SK-N-SH (cell line): ENCODE measurements around the gene PSMG4. TPM values are rescaled to one million over a fixed set of nuclear protein-coding genes. Genes with fewer than 3 reads are reported as not detected.
A peak's percentile ranks its signal among the peaks of the same experiment; 100 is the strongest.

Experiments used
- CTCF ChIA-PET: fragments of 300-600, 350-600 bp; formaldehyde crosslinking; extraction: SDS; loops from one replicate; lab custom pipeline; 2021; lab: Yijun Ruan, JAX
- POLR2A ChIA-PET: fragments of 350-600 bp; sonication (Branson Sonifier 250); formaldehyde crosslinking; extraction: SDS; loops from one replicate; lab custom pipeline; 2020; ENCODE audit warnings: antibody characterized with exemption, inconsistent platforms; lab: Yijun Ruan, JAX
- DNase-seq: peaks from one replicate; pipeline ENCODE4 v3.0.0; 2012
- H2AFZ ChIP-seq: fragments of 200-600 bp; sonication (generic); 2 replicates; pipeline ENCODE4 v1.8.1; 2016; ENCODE audit warnings: antibody characterized with exemption, mild to moderate bottlenecking, low read depth
- H3F3A ChIP-seq: fragments of 200-600 bp; sonication (generic); replicated peaks from 2 replicates; pipeline ENCODE3; 2016; ENCODE audit warnings: antibody characterized with exemption, mild to moderate bottlenecking; ENCODE audit not compliant: insufficient read depth
- H3K27ac ChIP-seq, 2 experiments: fragments of 200-500 bp in 1 of 2; fragments of 200-600 bp in 1 of 2; sonication (Bioruptor generic) in 1 of 2; sonication (generic), shearing (Covaris generic) in 1 of 2; 2 replicates each; pipeline versions ENCODE4 v1.5.1 to v1.6.1; 2014 to 2016; ENCODE audit warnings: low read depth in 2 of 2, inconsistent platforms in 1 of 2, low read length in 1 of 2, mild to moderate bottlenecking in 1 of 2, mixed read lengths in 1 of 2
- H3K27me3 ChIP-seq: fragments of 200-600 bp; sonication (generic), shearing (Covaris generic); 2 replicates; pipeline ENCODE4 v1.6.1; 2016; ENCODE audit warnings: mixed run types; ENCODE audit not compliant: insufficient read depth
- H3K36me3 ChIP-seq, 2 experiments: fragments of 200-500 bp in 1 of 2; fragments of 200-600 bp in 1 of 2; sonication (Bioruptor generic) in 1 of 2; sonication (generic) in 1 of 2; replicated peaks in 1 of 2; 2 replicates each; pipeline versions ENCODE3 to v1.5.1; 2014 to 2016; ENCODE audit warnings: low read length in 1 of 2, mild to moderate bottlenecking in 1 of 2; ENCODE audit not compliant: insufficient read depth in 2 of 2, control insufficient read depth in 1 of 2
- H3K4me1 ChIP-seq, 2 experiments: fragments of 200-500 bp in 1 of 2; fragments of 200-600 bp in 1 of 2; sonication (Bioruptor generic) in 1 of 2; sonication (generic), shearing (Covaris generic) in 1 of 2; 2 replicates each; pipeline versions ENCODE4 v1.5.1 to v1.6.1; 2014 to 2016; ENCODE audit warnings: low read depth in 1 of 2, low read length in 1 of 2, mixed run types in 1 of 2; ENCODE audit not compliant: insufficient read depth in 2 of 2, control insufficient read depth in 1 of 2
- H3K4me2 ChIP-seq: fragments of 200-600 bp; sonication (generic), shearing (Covaris generic); 2 replicates; pipeline ENCODE4 v1.6.1; 2017; ENCODE audit warnings: mixed run types
- H3K4me3 ChIP-seq, 2 experiments: fragments of 200-500 bp in 1 of 2; fragments of 200-600 bp in 1 of 2; sonication (Bioruptor generic) in 1 of 2; sonication (generic), shearing (Covaris generic) in 1 of 2; 2 replicates each; pipeline versions ENCODE4 v1.5.1 to v1.8.1; 2014 to 2016; ENCODE audit warnings: low read depth in 2 of 2, inconsistent platforms in 1 of 2, low read length in 1 of 2, mild to moderate bottlenecking in 1 of 2, mixed read lengths in 1 of 2, moderate library complexity in 1 of 2
- H3K79me2 ChIP-seq: fragments of 200-600 bp; sonication (generic); 2 replicates; pipeline ENCODE4 v1.8.1; 2017; ENCODE audit warnings: mild to moderate bottlenecking; ENCODE audit not compliant: insufficient read depth
- H3K9ac ChIP-seq: fragments of 200-600 bp; sonication (generic); 2 replicates; pipeline ENCODE4 v1.6.1; 2017; ENCODE audit warnings: mixed run types
- H3K9me2 ChIP-seq: fragments of 200-600 bp; sonication (generic); 2 replicates; pipeline ENCODE4 v1.6.1; 2017; ENCODE audit warnings: mixed run types
- H3K9me3 ChIP-seq: fragments of 200-600 bp; sonication (generic); 2 replicates; pipeline ENCODE4 v1.6.1; 2017; ENCODE audit warnings: mixed run types, mild to moderate bottlenecking, moderate library complexity
- H4K20me1 ChIP-seq: fragments of 200-600 bp; sonication (generic); 2 replicates; pipeline ENCODE4 v1.6.1; 2017; ENCODE audit warnings: mild to moderate bottlenecking, mixed run types; ENCODE audit not compliant: insufficient read depth
- ELF1 ChIP-seq: IDR thresholded peaks from 2 replicates; pipeline ENCODE4 v1.4.0; 2012
- EP300 ChIP-seq, 2 experiments: IDR thresholded peaks; 2 replicates each; pipeline versions ENCODE4 v1.4.0 to v1.6.1; 2012; ENCODE audit warnings: borderline replicate concordance in 1 of 2, low read depth in 1 of 2, low read length in 1 of 2
- FOSL2 ChIP-seq: IDR thresholded peaks from 2 replicates; pipeline ENCODE4 v1.4.0; 2012; ENCODE audit warnings: low read depth, mild to moderate bottlenecking, moderate library complexity, borderline replicate concordance
- FOXJ3 ChIP-seq: sonication (generic); formaldehyde crosslinking; IDR thresholded peaks from 2 replicates; pipeline ENCODE4 v1.5.1; 2020; ENCODE audit warnings: mild to moderate bottlenecking, missing genetic modification reagents
- FOXM1 ChIP-seq: IDR thresholded peaks from 2 replicates; pipeline ENCODE4 v1.4.0; 2012; ENCODE audit warnings: low read depth, mild to moderate bottlenecking
- GATA2 ChIP-seq: sonication (generic); formaldehyde crosslinking; IDR thresholded peaks from 2 replicates; pipeline ENCODE4 v1.5.0; 2020; ENCODE audit warnings: mild to moderate bottlenecking, missing genetic modification reagents
- JUND ChIP-seq: IDR thresholded peaks from 2 replicates; pipeline ENCODE4 v1.4.0; 2012
- MAX ChIP-seq: IDR thresholded peaks from 2 replicates; pipeline ENCODE4 v1.4.0; 2012; ENCODE audit warnings: low read depth
- NFIC ChIP-seq: IDR thresholded peaks from 2 replicates; pipeline ENCODE4 v1.4.0; 2012; ENCODE audit warnings: borderline replicate concordance
- NRF1 ChIP-seq: IDR thresholded peaks from 2 replicates; pipeline ENCODE4 v1.6.1; 2012; ENCODE audit warnings: low read depth, mild to moderate bottlenecking, low read length
- RCOR1 ChIP-seq: fragments of 150-350 bp; IDR thresholded peaks from 2 replicates; pipeline ENCODE4 v1.6.1; 2017; ENCODE audit warnings: antibody characterized with exemption, low read length
- RFX5 ChIP-seq: IDR thresholded peaks from 2 replicates; pipeline ENCODE4 v1.6.1; 2012; ENCODE audit warnings: mild to moderate bottlenecking, improper control_type of control experiment, low read length
- SMC3 ChIP-seq: IDR thresholded peaks from 2 replicates; pipeline ENCODE4 v1.6.1; 2012; ENCODE audit warnings: low read depth, low read length, improper control_type of control experiment
- TAF1 ChIP-seq: IDR thresholded peaks from 2 replicates; pipeline ENCODE4 v1.6.1; 2012; ENCODE audit warnings: low read depth, mild to moderate bottlenecking, low read length, moderate library complexity, borderline replicate concordance
- TCF12 ChIP-seq: IDR thresholded peaks from 2 replicates; pipeline ENCODE4 v1.4.0; 2012
- TEAD4 ChIP-seq: IDR thresholded peaks from 2 replicates; pipeline ENCODE4 v1.4.0; 2012; ENCODE audit warnings: mild to moderate bottlenecking, borderline replicate concordance; ENCODE audit not compliant: insufficient read depth
- YY1 ChIP-seq: IDR thresholded peaks from 2 replicates; pipeline ENCODE4 v1.4.0; 2012; ENCODE audit warnings: low read depth, mild to moderate bottlenecking
- WGBS: methylation state at CpG from one replicate; pipeline ENCODE4 v1.1.6; 2017; ENCODE audit warnings: low lambda C conversion rate; 5-methylcytosine and 5-hydroxymethylcytosine counted together
- polyA plus RNA-seq, 3 experiments: library from polyadenylated mRNA; depleted of rRNA; stranded (reverse); fragments of >200 nt; gene quantifications; 2 replicates each; pipeline ENCODE4 v1.2.3, GENCODE V29; 2012
- TF ChIP-seq, protein P1 (sequence below): fragments of 150-350 bp; IDR thresholded peaks from 2 replicates; pipeline ENCODE4 v1.6.1; 2016; ENCODE audit warnings: mild to moderate bottlenecking, low read depth, low read length
- TF ChIP-seq, protein P2 (sequence below): IDR thresholded peaks from 2 replicates; pipeline ENCODE4 v1.6.1; 2012; ENCODE audit warnings: mild to moderate bottlenecking, low read depth, low read length, moderate library complexity
- TF ChIP-seq, protein P3 (sequence below): IDR thresholded peaks from 2 replicates; pipeline ENCODE4; 2012

PSMG4 gene
- polyA plus RNA-seq, 1 of the 3 experiments (the other 2 are of a cell fraction) = 61.3 TPM

DNA sequence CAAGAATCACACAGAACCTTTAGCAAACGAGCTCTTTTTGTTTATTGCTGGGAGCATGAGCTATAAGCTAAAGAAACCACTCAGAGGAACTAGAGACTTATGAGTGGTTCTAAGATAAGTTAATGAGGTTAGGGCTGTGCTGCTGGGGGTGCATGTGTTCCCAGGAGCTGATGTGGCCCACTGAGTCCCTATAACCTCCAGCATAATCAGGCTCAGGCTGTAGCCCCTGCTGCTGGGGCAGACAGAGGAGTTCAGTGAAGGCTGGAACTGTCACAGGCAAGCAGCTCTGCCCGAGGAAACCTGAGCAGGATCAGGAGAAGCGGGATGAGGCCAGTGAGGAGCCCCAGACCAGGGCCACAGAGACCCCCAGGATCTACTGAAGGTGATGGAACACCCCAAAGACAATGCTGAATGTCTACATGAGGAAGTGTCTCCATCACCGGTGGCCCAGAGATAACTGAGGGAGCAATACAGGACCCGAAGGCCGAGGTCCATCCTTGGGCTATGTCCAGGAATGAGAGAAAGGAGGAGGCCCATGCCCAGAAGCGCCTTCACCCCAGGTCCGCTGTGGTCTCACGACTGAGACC, 48.6 kb upstream of the PSMG4 start (continued):
- TF ChIP-seq TAF1 (no peak), FOSL2 (no peak), TCF12 (no peak), ELF1 (no peak)

GRCh38 chr6:3211681-3212080, 47.1 kb upstream of the PSMG4 start:
- ChIA-PET POLR2A (interaction anchor here (0.6 kb wide), 1 partner anchor 76 kb away, joined by 3 read pairs; no protein-coding TSS in a partner anchor), CTCF (interaction anchor here (1.2 to 1.4 kb wide), 2 partner anchors 12 to 17 kb away, joined by 3 to 5 read pairs; no protein-coding TSS in a partner anchor)
- H3K27me3 ChIP-seq = no peaks in the 10 kb centered on the region
- 0 out of 2 replicates have a peak overlapping the region, but pooled peaks have one; percentile 1 for H2AFZ ChIP-seq
- peaks cover 32% of the 10 kb centered on the region for H3F3A ChIP-seq
- no peaks in the 10 kb centered on the region for H4K20me1 ChIP-seq
- peak overlapping the region in 1 of 2 experiments; percentile 46; a peak in 2 of 4 replicates for H3K27ac ChIP-seq
- no peak overlapping the region for H3K4me3 ChIP-seq
- H3K79me2 ChIP-seq = no peaks in the 10 kb centered on the region
- H3K9ac ChIP-seq = no peak overlapping the region
- TF ChIP-seq TCF12 = peak; percentile 24; the same call in 1 of the 2 replicates
- TF ChIP-seq MAX = no peak; the same call in 1 of the 2 replicates
- DNase-seq = no peak
- no peaks in the 10 kb centered on the region for H3K9me3 ChIP-seq
- H3K4me2 ChIP-seq = no peak overlapping the region
- 79% methylated on average over 5 of the region's 5 CpGs for WGBS
- no peaks in the 10 kb centered on the region for H3K36me3 ChIP-seq
- no peaks in the 10 kb centered on the region for H3K9me2 ChIP-seq
- peaks cover 16 to 25% of the 10 kb centered on the region in 2 experiments for H3K4me1 ChIP-seq

GRCh38 chr6:3212261-3212660, 46.5 kb upstream of the PSMG4 start:
- Histone ChIP-seq H3K27me3 (no peaks in the 10 kb centered on the region), H3K4me2 (no peak overlapping the region), H3F3A (peaks cover 32% of the 10 kb centered on the region), H3K27ac (peak overlapping the region in 1 of 2 experiments; percentile 46; a peak in 1 of 4 replicates), H3K9me2 (no peaks in the 10 kb centered on the region), H3K4me3 (no peak overlapping the region), H2AFZ (no peak overlapping the region), H3K9me3 (no peaks in the 10 kb centered on the region), H3K36me3 (no peaks in the 10 kb centered on the region), H3K9ac (no peak overlapping the region), H3K4me1 (peaks cover 16 to 25% of the 10 kb centered on the region in 2 experiments), H4K20me1 (no peaks in the 10 kb centered on the region), H3K79me2 (no peaks in the 10 kb centered on the region)
- ChIA-PET POLR2A (no interaction called here), CTCF (interaction anchor here (1.2 to 2.0 kb wide), 3 partner anchors 13 to 18 kb away, joined by 3 to 5 read pairs (median 4); no protein-coding TSS in a partner anchor)
- WGBS = 97% methylated on average over 5 of the region's 6 CpGs
- no peak for DNase-seq
- no peak for TF ChIP-seq FOXJ3 (CRISPR knock-in tag)
- TF ChIP-seq, protein P1, sequence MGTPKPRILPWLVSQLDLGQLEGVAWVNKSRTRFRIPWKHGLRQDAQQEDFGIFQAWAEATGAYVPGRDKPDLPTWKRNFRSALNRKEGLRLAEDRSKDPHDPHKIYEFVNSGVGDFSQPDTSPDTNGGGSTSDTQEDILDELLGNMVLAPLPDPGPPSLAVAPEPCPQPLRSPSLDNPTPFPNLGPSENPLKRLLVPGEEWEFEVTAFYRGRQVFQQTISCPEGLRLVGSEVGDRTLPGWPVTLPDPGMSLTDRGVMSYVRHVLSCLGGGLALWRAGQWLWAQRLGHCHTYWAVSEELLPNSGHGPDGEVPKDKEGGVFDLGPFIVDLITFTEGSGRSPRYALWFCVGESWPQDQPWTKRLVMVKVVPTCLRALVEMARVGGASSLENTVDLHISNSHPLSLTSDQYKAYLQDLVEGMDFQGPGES = no peak
- TF ChIP-seq RFX5 = no peak
- no peak for TF ChIP-seq GATA2 (CRISPR knock-in tag)
- no peak for TF ChIP-seq MAX
- no peak for TF ChIP-seq YY1
- TF ChIP-seq FOSL2 = no peak
- TF ChIP-seq EP300 (IDR thresholded peaks at IDR 0.05; ENCODE audit: borderline replicate concordance in 1 of 2, low read depth in 1 of 2, low read length in 1 of 2) = no peak
- TF ChIP-seq, protein P2, sequence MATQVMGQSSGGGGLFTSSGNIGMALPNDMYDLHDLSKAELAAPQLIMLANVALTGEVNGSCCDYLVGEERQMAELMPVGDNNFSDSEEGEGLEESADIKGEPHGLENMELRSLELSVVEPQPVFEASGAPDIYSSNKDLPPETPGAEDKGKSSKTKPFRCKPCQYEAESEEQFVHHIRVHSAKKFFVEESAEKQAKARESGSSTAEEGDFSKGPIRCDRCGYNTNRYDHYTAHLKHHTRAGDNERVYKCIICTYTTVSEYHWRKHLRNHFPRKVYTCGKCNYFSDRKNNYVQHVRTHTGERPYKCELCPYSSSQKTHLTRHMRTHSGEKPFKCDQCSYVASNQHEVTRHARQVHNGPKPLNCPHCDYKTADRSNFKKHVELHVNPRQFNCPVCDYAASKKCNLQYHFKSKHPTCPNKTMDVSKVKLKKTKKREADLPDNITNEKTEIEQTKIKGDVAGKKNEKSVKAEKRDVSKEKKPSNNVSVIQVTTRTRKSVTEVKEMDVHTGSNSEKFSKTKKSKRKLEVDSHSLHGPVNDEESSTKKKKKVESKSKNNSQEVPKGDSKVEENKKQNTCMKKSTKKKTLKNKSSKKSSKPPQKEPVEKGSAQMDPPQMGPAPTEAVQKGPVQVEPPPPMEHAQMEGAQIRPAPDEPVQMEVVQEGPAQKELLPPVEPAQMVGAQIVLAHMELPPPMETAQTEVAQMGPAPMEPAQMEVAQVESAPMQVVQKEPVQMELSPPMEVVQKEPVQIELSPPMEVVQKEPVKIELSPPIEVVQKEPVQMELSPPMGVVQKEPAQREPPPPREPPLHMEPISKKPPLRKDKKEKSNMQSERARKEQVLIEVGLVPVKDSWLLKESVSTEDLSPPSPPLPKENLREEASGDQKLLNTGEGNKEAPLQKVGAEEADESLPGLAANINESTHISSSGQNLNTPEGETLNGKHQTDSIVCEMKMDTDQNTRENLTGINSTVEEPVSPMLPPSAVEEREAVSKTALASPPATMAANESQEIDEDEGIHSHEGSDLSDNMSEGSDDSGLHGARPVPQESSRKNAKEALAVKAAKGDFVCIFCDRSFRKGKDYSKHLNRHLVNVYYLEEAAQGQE = no peak
- TF ChIP-seq FOXM1 = no peak
- no peak for TF ChIP-seq SMC3
- TF ChIP-seq RCOR1 = no peak
- no peak for TF ChIP-seq NFIC
- no peak for TF ChIP-seq TEAD4
- TF ChIP-seq, protein P3, sequence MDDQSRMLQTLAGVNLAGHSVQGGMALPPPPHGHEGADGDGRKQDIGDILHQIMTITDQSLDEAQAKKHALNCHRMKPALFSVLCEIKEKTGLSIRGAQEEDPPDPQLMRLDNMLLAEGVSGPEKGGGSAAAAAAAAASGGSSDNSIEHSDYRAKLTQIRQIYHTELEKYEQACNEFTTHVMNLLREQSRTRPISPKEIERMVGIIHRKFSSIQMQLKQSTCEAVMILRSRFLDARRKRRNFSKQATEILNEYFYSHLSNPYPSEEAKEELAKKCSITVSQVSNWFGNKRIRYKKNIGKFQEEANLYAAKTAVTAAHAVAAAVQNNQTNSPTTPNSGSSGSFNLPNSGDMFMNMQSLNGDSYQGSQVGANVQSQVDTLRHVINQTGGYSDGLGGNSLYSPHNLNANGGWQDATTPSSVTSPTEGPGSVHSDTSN = no peak
- no peak for TF ChIP-seq NRF1
- TF ChIP-seq JUND = no peak
